ENCODE measurements around the gene GALNT15. TPM values are rescaled to one million over a fixed set of nuclear protein-coding genes. Genes with fewer than 3 reads are reported as not detected.

Gene GALNT15
- total and polyA plus RNA-seq, 2 donors (not counting 1 experiment from before 2014, with no cell fraction given), result 10.7 to 37.7 TPM

- Histone ChIP-seq H2AFZ (ENCODE audit: low read length) (no peak overlapping the region), H3K27me3 (ENCODE audit: control insufficient read depth, insufficient read depth, low read length) (no peaks in the 10 kb centered on the region), H3K79me2 (ENCODE audit: control insufficient read depth, insufficient read depth, low read length) (no peaks in the 10 kb centered on the region), H3K36me3 (ENCODE audit: control insufficient read depth, insufficient read depth, low read length) (no peaks in the 10 kb centered on the region), H3K4me2 (ENCODE audit: extremely low read depth, insufficient read depth, low read length) (no peak overlapping the region), H3K9me3 (ENCODE audit: control insufficient read depth, insufficient read depth, low read depth, low read length) (peaks cover 2% of the 10 kb centered on the region), H3K4me1 (ENCODE audit: control insufficient read depth, extremely low read depth, insufficient read depth, low read length) (peaks cover 32% of the 10 kb centered on the region), H3K27ac (ENCODE audit: insufficient read depth, low read length) (no peak overlapping the region), H3K4me3 (replicated peaks in 1 of 4; ENCODE audit: control extremely low read depth in 1 of 4, insufficient read depth in 1 of 4, low read depth in 3 of 4, low read length in 4 of 4) (no peak overlapping the region), H4K20me1 (ENCODE audit: control insufficient read depth, extremely low read depth, insufficient read depth, low read length) (no peaks in the 10 kb centered on the region), H3K9ac (ENCODE audit: insufficient read depth, low read length) (no peak overlapping the region)
- DNase-seq (ENCODE audit: low read depth in 2 of 2), result peak; percentile 34 to 54
- TF ChIP-seq, protein P1, sequence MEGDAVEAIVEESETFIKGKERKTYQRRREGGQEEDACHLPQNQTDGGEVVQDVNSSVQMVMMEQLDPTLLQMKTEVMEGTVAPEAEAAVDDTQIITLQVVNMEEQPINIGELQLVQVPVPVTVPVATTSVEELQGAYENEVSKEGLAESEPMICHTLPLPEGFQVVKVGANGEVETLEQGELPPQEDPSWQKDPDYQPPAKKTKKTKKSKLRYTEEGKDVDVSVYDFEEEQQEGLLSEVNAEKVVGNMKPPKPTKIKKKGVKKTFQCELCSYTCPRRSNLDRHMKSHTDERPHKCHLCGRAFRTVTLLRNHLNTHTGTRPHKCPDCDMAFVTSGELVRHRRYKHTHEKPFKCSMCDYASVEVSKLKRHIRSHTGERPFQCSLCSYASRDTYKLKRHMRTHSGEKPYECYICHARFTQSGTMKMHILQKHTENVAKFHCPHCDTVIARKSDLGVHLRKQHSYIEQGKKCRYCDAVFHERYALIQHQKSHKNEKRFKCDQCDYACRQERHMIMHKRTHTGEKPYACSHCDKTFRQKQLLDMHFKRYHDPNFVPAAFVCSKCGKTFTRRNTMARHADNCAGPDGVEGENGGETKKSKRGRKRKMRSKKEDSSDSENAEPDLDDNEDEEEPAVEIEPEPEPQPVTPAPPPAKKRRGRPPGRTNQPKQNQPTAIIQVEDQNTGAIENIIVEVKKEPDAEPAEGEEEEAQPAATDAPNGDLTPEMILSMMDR (conservative IDR thresholded peaks at IDR 0.05 in 1 of 2, IDR thresholded peaks at IDR 0.05 in 1 of 2; ENCODE audit: low read depth in 1 of 2, low read length in 2 of 2), result no peak
- TF ChIP-seq EZH2 (IDR thresholded peaks at IDR 0.05; ENCODE audit: low read length, missing control alignments), result no peak
These were observed 40.1 kb upstream of the GALNT15 start for GRCh38 chr3:16134173-16134928.

DNA sequence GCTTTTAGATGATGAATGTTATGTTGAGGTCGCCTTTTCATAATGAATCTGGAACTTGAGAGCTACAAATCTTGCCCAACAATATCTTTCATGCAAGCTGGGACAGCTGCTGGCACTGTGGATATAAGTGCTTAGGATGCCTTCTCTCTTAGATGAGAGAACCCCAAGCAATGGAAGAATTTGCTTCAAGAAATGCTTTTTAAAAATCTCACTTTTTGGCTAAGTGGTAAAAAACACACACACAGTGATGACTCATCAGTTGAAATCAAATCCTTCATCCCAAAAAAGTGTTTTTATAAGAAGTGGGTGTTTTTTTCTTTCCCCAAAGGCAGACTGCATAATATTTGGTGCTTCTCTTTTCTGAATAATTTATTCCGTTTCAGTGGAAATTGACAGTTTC lies 38.4 kb upstream of the GALNT15 start:
- no peak overlapping the region for H3K4me2 ChIP-seq (ENCODE audit: extremely low read depth, insufficient read depth, low read length)
- no peak overlapping the region for H3K9ac ChIP-seq (ENCODE audit: insufficient read depth, low read length)
- no peak overlapping the region for H2AFZ ChIP-seq (ENCODE audit: low read length)
- peak; percentile 88 for DNase-seq (ENCODE audit: low read depth in 2 of 2)
- H3K27me3 ChIP-seq (ENCODE audit: control insufficient read depth, insufficient read depth, low read length), result no peaks in the 10 kb centered on the region
- H3K36me3 ChIP-seq (ENCODE audit: control insufficient read depth, insufficient read depth, low read length), result no peaks in the 10 kb centered on the region
- H3K4me1 ChIP-seq (ENCODE audit: control insufficient read depth, extremely low read depth, insufficient read depth, low read length), result peaks cover 25% of the 10 kb centered on the region
- H3K4me3 ChIP-seq (replicated peaks in 1 of 4; ENCODE audit: control extremely low read depth in 1 of 4, insufficient read depth in 1 of 4, low read depth in 3 of 4, low read length in 4 of 4), result no peak overlapping the region
- H3K27ac ChIP-seq (ENCODE audit: insufficient read depth, low read length), result no peak overlapping the region
- TF ChIP-seq, protein P1 (conservative IDR thresholded peaks at IDR 0.05 in 1 of 2, IDR thresholded peaks at IDR 0.05 in 1 of 2; ENCODE audit: low read depth in 1 of 2, low read length in 2 of 2), result no peak
- TF ChIP-seq EZH2 (IDR thresholded peaks at IDR 0.05; ENCODE audit: low read length, missing control alignments), result no peak
- peaks cover 2% of the 10 kb centered on the region for H3K9me3 ChIP-seq (ENCODE audit: control insufficient read depth, insufficient read depth, low read depth, low read length)
- no peaks in the 10 kb centered on the region for H3K79me2 ChIP-seq (ENCODE audit: control insufficient read depth, insufficient read depth, low read length)
- no peaks in the 10 kb centered on the region for H4K20me1 ChIP-seq (ENCODE audit: control insufficient read depth, extremely low read depth, insufficient read depth, low read length)

DNA sequence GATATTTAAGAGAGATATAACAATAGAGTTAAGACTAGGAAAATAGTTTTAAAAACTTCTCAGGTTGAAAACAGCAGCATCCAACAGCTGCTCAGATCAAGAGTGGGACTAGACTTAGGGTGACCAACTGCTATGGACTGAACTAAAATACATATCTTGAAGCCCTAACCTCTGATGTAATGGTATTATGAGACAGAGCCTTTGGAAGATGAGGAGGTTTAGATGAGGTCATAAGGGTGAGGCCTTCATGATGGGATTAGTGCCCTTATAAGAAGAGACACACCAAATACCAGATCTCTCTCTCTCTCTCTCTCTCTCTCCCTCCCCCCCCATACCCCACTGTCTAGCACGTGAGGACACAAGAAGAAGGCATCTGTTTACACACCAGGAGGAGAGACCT lies 37.4 kb upstream of the GALNT15 start:
- no peak overlapping the region for H2AFZ ChIP-seq (ENCODE audit: low read length)
- no peaks in the 10 kb centered on the region for H3K36me3 ChIP-seq (ENCODE audit: control insufficient read depth, insufficient read depth, low read length)
- no peak overlapping the region for H3K4me2 ChIP-seq (ENCODE audit: extremely low read depth, insufficient read depth, low read length)
- H3K9me3 ChIP-seq (ENCODE audit: control insufficient read depth, insufficient read depth, low read depth, low read length), result peaks cover 2% of the 10 kb centered on the region
- no peak overlapping the region for H3K9ac ChIP-seq (ENCODE audit: insufficient read depth, low read length)
- H3K4me1 ChIP-seq (ENCODE audit: control insufficient read depth, extremely low read depth, insufficient read depth, low read length), result peaks cover 25% of the 10 kb centered on the region
- H3K79me2 ChIP-seq (ENCODE audit: control insufficient read depth, insufficient read depth, low read length), result no peaks in the 10 kb centered on the region
- no peaks in the 10 kb centered on the region for H3K27me3 ChIP-seq (ENCODE audit: control insufficient read depth, insufficient read depth, low read length)
- TF ChIP-seq EZH2 (IDR thresholded peaks at IDR 0.05; ENCODE audit: low read length, missing control alignments), result no peak
- TF ChIP-seq, protein P1 (conservative IDR thresholded peaks at IDR 0.05 in 1 of 2, IDR thresholded peaks at IDR 0.05 in 1 of 2; ENCODE audit: low read depth in 1 of 2, low read length in 2 of 2), result no peak
- no peak overlapping the region for H3K27ac ChIP-seq (ENCODE audit: insufficient read depth, low read length)
- no peak overlapping the region for H3K4me3 ChIP-seq (replicated peaks in 1 of 4; ENCODE audit: control extremely low read depth in 1 of 4, insufficient read depth in 1 of 4, low read depth in 3 of 4, low read length in 4 of 4)
- no peaks in the 10 kb centered on the region for H4K20me1 ChIP-seq (ENCODE audit: control insufficient read depth, extremely low read depth, insufficient read depth, low read length)
- no peak for DNase-seq (ENCODE audit: low read depth in 2 of 2)

All from fibroblast of lung (primary cell).